IPS DF 19.7 (cell line): Measurements from ENCODE around the gene TMEM51.

Experiments used
- DNase-seq: peaks from one replicate; pipeline ENCODE4 v3.0.0-alpha.2; 2013; ENCODE audit warnings: low read depth, low spot score

The TMEM51 gene

DNA sequence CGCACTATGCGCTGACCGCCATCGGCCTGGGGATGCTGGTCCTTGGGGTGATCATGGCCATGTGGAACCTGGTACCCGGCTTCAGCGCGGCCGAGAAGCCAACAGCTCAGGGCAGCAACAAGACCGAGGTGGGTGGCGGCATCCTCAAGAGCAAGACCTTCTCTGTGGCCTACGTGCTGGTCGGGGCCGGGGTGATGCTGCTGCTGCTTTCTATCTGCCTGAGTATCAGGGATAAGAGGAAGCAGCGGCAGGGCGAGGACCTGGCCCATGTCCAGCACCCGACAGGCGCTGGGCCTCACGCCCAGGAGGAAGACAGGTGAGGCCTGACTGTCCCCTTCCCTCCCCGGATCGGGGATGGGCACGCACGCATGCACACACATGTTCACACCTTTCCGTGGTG is 61.6 kb downstream of the TMEM51 start:
- no peak for DNase-seq

DNA sequence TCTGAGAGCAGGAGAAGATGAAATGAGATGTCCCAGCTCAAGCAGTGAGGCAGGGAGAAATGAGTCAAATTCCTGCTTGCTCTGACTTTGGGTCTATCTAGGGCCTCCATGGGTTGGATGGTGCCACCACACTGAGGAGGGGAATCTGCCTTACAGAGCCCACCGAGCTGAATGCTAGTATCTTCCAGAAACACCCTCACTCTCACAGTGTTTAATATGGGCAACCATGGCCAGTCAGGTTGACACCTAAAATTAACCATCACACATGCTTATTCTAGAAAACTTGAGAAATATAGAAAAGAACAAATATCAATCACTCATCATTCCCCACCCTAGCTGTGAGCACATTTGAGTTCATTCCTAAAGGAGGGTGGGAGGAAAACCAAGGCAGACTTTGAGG is 64.1 kb downstream of the TMEM51 start:
- no peak for DNase-seq

DNA sequence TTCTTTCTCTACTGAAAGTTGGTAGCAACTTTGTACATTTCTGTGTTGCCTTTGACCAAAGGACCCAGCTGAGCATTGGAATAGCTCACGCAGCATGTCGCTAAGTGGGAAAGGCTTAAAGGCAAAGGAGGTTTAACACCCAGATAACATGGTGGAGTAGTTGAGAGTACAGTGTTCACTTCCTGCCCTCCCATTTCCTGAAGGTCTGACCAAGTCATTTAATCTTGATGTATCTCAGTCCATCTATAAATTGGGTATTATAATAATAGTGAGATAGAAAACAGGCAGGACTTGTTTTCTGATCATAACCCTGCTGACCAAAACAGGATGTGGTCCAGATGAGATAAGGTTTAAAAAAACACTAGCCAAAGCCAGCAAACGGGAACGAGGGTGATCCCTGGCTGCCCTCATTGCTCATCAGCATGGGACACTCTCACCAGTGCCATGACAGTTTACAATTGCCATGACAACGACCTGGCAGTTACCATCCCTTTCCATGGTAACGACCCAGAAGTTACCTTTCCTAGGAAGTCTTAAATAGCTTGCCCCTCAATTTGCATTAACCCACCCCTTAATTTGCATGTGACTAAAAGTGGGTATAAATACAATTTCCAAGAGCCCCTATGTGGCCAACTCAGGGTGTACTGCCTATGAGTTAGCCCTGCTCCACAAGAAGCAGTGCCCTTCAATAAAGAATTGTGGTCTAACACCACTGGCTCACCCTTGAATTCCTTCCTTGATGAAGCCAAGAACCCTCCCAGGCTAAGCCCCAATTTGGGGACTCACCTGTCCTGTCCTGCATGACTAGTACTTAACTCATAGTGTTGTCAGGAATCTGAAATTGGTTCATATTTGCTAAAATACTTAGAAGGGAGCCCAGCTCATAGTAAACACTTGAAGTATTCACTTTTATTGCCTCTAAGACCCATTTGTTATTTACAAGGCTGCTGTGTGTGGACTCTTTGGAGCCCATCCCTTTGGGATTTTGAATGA is 65.0 kb downstream of the TMEM51 start:
- DNase-seq: no peak

DNA sequence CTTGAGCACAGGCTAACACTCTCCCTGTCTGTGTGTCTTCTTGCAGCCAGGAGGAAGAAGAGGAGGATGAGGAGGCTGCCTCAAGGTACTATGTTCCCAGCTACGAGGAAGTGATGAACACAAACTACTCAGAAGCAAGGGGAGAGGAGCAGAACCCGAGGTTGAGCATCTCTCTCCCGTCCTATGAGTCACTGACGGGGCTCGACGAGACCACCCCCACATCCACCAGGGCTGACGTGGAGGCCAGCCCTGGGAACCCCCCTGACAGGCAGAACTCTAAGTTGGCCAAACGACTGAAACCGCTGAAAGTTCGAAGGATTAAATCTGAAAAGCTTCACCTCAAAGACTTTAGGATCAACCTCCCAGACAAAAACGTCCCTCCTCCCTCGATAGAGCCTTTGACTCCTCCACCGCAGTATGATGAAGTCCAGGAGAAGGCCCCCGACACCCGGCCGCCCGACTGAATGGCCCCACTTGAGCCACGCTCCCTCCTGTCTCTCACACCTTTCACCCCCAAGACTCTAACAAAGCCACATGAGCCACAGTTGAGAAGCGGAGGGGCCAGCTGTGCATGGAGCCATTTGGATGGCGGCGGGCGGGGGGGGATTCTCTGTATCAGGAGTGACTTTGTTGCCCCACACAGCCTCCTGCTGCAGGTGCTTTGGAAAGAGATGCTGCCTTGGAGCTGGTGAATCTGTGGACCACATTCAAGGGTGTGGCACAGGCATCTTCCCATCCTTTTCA is 65.9 kb downstream of the TMEM51 start:
- DNase-seq: no peak

DNA sequence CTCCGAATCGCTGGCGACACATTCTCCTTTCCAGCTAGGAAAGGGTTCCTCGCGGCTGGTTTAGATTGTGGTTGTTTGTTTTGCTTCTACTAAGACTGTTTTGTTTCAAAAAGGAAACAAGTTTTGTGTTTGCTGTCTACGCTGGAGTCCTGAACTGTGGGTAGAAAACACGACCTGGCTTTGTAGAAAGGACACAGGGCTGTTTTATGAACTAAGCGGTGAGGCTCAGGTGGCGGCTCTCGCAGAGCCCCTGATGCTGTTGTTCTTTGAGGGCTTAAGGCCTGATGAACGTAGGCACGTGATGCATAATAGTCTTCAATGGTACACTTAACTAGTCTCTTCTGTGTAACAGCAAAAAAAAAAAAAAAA is 66.5 kb downstream of the TMEM51 start:
- DNase-seq: no peak

DNA sequence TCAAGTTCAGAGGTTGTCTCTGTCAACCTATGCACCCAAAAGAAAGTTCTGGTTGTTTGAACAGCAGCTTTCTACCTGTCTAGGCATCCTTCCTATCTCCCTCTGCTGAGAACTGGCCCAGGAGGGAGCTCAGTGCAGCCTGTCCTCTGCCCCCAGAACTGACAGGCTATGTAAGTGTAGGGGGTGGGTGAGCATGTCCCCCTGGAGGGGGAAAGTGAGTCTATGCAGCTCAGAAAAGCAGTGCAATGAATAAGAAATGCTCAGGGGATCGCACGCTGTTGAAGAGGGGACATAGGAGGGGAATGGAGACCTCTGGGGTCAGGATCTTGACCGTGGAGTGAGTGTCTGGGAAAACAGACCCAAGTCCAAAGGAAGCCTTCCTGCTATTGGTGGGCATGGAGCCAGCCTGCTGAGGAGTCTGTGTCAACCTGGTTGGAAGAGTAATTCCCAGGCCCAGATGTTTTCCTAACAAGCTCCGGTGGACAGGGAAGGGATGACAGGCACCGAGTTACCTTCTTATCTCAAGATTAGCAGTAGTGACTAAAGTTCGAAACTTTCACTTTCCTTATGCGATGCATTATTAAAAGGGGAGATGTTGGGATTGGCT is 67.4 kb downstream of the TMEM51 start:
- DNase-seq: no peak

DNA sequence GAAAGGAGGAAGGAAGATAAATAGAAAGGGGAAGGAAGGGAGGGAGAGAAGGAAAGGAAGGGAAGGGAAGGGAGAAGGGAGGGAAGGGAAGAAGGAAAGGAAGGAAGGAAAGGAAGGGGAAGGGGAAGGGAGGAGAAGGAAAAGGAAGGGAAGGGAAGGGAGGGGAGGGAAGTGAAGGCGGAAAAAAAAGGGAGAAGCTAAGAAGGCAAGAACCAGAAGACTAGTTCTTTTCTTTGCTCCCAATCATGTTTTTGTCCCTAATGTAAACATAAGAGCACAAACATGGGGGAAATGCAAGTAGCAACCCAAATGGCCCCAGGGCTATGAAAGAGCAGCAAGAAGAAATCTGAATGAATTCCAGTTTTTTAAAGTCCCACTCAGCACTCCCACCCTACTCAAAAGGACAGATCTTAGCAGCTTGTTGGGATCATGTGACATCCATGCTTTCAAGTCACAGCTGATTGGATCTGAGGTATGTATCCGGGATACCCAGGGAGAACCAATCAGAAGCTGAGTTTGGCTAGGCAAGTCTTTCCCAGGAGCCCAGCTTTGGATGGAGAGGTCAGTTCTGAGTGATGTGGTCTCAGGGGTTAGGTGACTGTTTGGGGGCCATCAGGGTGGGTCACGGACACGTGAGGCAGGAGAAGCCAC is 69.2 kb downstream of the TMEM51 start:
- DNase-seq: no peak

DNA sequence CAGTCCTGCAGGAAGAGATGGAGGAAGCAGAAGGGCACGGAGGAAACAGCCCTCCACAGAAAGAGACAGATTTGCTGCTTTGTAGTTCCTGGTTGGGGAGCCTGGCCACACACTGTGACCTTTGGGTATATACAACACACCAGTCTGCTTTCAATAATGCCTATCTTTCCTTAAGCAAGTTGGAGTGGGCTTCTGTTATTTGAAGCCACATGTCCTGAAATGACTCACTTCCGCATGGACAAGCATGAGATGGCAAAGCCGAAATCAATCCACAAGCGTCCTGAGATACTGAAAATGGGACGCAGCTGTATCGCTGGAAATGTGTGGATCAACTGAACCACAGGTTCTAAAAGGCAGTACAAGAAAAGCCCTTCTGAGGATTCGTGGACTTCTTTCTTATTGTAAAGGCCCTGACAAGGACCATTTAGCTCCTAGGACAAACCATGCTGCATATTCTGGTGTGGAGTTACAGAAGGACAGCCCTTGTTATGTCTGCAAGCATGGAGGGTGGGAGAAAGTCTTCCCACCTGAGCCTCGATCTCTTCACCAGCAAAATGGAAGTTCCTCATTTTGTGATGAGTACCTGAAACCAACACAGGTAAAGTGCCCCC is 70.8 kb downstream of the TMEM51 start:
- DNase-seq: no peak

DNA sequence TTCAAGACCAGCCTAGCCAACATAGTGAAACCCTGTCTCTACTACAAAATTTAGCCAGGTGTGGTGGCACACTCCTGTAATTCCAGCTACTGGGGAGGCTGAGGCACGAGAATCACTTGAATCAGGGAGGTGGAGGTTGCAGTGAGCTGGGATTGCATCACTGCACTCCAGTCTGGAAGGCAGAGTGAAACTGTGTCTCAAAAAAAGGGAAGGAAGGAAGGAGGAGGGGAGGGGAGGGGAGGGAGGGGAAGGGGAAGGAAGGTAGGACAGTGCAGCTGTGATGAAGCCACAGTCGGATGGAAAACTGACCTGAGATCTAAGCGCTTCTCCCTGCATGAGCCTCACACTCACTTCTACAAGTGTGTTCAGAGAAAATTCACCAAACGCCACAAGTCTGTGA is 71.4 kb downstream of the TMEM51 start:
- no peak for DNase-seq

DNA sequence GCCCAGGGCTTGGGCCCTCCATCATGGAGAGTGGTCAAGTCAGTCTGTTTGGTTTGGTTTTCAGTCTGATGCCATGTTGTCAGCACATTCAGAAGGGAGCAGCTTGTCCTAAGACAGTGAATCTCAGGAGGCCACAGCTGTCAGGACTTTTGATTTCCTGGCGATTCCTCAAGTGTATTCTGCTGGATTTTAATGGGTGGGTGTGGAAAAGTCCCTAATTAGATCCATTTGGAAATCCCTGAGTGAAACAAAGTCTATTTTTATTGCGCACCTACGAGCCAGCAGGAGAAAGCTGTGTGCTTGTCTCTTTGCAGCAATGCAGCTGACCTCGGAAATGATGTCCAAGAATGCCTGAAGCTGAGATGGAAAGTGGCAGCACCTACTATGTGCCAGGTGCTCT is 71.9 kb downstream of the TMEM51 start:
- no peak for DNase-seq

DNA sequence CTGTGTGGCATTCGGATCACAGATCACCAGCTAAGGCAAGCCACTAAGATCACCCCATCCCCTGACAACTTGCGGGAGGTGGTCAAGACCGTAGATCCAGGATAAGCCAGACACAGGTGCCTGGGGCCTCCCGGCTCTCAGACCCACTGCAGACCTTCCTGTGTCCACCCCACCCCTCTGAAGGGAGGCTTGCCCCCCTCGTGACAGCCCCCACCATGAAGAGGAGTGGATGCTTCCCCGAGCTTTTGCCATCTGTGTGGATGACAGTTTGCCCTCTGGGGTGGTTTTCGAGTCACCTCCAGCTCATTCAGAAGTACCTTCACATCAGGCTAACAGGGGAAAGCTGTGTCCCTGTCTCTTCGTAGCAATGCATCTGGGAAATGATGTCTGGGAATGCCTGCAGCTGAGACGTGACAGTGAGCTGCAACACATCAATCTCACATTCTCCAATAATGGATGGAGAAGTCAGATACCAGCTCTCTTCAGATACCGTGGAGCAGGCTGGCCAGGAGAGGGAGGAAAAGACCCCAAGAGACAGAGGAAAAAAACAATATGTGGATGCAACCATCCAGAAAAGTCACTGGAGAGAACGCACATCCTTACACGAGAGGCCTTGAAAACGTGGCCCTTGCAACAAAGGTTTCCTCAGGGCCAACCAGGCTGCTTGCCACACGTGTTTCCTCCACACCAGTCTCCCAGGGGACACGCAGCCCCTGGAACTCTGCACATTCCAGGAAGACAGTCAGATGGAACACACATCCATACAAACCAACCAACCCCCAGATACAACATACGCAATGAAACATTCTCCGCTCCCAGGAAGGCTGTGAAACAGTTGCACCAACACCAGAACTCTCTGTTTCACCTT is 73.1 kb downstream of the TMEM51 start:
- DNase-seq: no peak

DNA sequence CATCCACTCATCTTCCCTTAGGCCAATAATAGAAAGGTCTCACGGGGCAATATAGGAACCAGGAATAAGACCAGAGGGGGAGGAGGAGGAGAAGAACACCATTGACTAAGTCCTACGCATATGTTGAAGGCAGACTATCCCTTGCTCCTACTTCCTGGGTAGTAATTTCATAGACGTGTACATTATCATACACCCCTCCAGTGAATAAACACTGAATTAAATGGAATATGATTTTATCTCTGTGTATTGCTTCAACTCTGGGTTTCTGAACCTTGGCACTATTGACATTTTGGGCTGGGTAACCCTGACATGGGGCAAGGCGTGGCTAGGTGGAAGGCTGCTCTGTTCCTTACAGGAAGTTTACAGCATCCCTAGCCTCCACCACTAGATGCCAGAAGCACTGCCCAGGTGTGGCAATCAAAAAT is 76.2 kb downstream of the TMEM51 start:
- no peak for DNase-seq

DNA sequence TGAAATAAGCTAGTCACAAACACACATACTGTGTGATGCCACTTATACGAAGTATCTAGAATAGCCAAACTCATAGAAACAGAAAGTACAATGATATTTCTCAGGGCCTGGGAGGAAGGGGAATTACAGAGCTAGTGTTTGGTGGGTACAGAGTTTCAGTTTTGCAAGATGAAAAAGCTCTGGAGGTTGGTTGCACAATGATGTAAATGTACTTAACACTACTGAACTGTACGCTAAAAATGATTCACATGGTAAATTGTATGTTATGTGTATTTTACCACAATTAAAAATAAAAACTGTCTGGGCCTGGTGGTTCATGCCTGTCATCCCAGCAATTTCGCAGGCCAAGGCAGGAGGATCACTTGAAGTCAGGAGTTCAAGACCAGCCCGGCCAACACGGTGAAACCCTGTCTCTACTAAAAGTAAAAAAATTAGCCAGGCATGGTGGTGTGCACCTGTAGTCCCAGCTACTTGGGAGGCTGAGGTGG is 78.2 kb downstream of the TMEM51 start:
- no peak for DNase-seq

DNA sequence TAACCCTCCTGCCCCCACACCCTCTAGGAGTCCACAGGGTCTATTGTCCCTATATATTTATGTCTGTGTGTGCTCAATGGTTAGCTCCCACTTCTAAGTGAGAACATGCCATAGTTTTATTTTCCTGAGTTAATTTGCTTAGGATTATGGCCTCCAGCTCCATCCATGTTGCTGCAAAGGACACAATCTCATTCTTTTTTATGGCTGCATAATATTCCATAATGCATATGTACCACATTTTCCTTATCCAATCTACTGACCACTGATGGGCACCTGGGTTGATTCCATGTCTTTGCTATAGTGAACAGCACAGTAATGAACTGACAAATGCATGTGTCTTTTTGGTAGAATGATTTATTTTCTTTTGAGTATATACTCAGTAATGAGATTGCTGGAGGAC is 80.1 kb downstream of the TMEM51 start:
- no peak for DNase-seq

DNA sequence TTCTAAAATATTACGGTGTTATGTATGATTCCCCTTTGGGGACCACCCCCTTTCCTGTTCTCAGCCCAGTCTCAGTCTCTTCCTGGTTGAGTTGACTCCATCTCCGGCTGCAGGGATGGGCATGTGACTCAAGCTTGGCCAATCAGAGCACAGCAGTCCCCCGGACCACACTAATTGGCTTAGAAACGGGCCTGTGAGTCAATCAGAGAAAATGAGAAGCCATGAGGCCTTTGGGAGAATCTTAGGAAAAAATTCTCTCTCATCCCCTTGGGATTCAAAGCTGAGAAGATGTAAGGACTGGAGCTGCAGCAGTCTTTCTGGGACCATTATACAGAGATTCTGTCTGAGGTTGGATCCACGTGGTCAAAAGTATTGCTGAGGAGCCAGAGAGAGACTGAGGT is 82.8 kb downstream of the TMEM51 start:
- no peak for DNase-seq

DNA sequence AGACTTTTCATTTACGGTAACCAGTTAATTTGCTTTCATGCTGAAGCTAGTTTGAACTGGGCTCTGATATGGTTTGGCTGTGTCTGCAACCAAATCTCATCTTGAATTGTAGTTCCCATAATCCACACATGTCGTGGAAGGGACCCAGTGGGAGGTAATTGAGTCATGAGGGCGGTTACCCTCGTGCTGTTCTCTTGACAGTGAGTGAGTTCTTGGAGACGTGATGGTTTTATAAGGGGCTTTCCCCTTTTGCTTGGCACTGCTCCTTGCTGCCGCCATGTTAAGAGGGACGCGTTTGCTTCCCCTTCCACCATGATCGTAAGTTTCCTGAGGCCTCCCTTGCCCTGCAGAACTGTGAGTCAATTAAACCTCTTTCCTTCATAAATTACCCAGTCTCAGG is 83.2 kb downstream of the TMEM51 start:
- no peak for DNase-seq

DNA sequence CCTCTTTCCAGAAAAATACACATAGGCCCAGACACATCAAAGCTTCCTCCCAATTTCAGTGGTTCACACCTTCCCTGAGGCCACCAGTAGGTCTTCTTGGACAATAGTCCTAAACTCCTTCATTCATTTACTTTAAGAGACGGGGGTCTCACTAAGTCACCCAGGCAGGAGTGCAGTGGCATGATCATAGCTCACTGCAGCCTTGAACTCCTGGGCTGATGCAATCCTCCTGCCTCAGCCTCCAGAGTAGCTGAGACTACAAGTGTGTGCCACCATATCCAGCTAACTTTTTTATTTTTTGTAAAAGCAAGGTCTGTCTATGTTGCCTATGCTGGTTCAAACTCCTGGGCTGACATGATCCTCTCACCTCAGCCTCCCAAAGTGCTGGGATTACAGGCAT is 85.2 kb downstream of the TMEM51 start:
- DNase-seq: no peak

DNA sequence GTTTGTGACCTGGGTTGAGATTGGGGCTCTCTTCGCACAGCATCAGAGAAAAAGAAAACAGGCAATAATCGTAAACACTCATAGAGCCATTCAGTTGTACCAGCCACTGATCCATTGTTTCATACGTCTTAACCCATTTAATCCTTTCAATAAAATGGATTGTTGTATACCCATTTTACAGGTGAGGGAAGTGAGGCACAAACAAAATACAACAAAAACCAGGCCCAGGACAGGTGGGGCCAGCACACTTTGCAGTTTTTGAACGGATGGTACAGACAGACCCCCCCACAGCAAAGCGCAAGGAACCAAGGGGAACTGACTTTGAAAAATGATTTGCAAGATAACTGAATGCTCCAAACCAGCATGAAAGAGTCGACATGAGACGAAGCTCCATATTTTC is 89.2 kb downstream of the TMEM51 start:
- no peak for DNase-seq

DNA sequence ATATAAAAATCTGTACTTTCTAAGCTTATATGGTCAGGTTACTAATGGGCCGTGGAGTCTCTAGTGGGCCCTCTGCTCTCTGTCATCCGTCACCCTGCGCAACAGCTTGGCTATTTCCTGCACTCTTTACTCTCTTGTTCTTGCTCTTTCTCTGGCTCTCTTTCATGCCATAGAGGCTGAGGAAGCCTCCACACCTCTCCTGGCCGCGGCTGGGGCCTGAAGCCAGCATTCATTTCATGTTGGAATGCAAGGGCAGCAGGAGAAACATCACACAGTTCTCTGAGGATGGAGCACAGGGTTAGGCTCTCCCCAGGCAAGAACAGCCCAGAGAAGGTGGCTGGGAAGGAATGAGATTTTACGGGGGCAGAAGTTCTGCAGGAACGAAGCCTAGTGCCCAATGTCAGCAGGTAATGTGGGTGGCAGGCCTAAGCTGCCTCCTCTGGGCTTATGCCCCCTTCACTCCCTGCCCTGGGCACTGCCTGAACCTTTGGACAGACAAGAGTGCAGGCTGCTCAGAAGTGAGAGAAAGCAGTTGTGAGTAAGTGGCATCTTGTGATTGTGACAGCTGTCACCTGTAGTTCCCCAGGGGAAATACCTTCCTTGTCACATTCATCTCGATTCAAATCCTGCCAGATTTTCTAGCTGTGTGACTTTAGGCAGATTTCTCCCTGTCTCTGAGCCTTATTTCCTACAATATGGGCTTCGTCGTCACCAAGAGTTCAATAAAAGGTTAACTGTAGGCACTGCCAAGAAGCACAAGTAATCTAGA is 89.9 kb downstream of the TMEM51 start:
- no peak for DNase-seq

DNA sequence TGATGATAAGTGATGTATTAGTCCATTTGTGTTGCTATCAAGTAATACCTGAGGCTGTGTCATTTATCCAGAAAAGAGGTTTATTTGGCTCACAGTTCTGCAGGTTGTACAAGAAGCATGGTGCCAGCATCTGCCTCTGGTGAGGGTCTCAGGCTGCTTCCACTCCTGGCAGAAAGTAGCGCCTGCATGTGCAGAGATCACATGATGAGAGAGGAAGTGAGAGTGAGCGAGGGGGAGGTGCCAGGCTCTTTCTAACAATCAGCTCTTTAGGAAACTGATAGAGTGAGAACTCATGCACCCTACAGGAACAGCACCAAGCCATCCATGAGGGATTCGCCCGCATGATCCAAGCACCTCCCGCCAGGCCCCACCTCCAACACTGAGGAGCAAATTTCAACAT is 91.3 kb downstream of the TMEM51 start:
- DNase-seq: no peak
